Pancreas (tissue), 10 donors: Measurements from ENCODE around the gene CORO1C. TPM values are rescaled to one million over a fixed set of nuclear protein-coding genes. Genes with fewer than 3 reads are reported as not detected.

Experiments
- ATAC-seq, 4 donors: fragments of 200-7000 bp; cut with Tn5 transposase; one replicate each; pipeline versions ENCODE4 v1.8.0 to v1.9.1; 2020; ENCODE audit warnings: mild to moderate bottlenecking in 4 of 4, moderate library complexity in 4 of 4
- DNase-seq, 6 donors: peaks; one replicate each; pipeline ENCODE4 v3.0.0-alpha.2; 2020
- FAIRE-seq: peaks from 2 replicates; lab custom pipeline; 2012; peaks lifted over from hg19 to GRCh38; lab: Jason Lieb, UNC
- H3K27ac ChIP-seq, 4 donors: fragments of 200-600 bp; sonication (generic); 1 replicate in 3 of 4; 2 replicates in 1 of 4; pipeline versions ENCODE4 v1.5.0 to v1.8.0; 2020
- H3K27me3 ChIP-seq, 4 donors: fragments of 200-600 bp; one replicate each; pipeline ENCODE4 v1.8.0; 2021
- H3K36me3 ChIP-seq, 3 donors: fragments of 200-600 bp; sonication (generic) in 1 of 3; one replicate each; pipeline versions ENCODE4 v1.5.0 to v1.8.0; 2020 to 2021
- H3K4me1 ChIP-seq, 3 donors: fragments of 200-600 bp; one replicate each; pipeline ENCODE4 v1.8.0; 2021
- H3K4me3 ChIP-seq, 4 donors: fragments of 200-600 bp; sonication (generic) in 2 of 4; one replicate each; pipeline versions ENCODE4 v1.5.0 to v1.8.0; 2020 to 2021
- H3K9me3 ChIP-seq, 4 donors: fragments of 200-600 bp; one replicate each; pipeline ENCODE4 v1.8.0; 2021
- CTCF ChIP-seq, 4 donors: fragments of 200-600 bp; sonication (generic) in 3 of 4; IDR thresholded peaks; one replicate each; pipeline versions ENCODE4 v1.5.0 to v1.8.0; 2021; ENCODE audit warnings: antibody characterized with exemption in 4 of 4
- WGBS, 2 donors: extraction: QIAGEN DNeasy Blood & Tissue Kit; methylation state at CpG; one replicate each; pipeline ENCODE4 v1.1.7; 2013; 5-methylcytosine and 5-hydroxymethylcytosine counted together
- intact Hi-C, 3 donors: fragments of 100-400 bp; cut with DNase I; formaldehyde crosslinking; loops; one replicate each; pipeline versions ENCODE4 v1.11.1 to v1.14.2; 2022
- microRNA-seq, 2 donors: library from miRNA; unstranded; fragments of <30 nt; microRNA quantifications; one replicate each; pipeline versions ENCODE4 to v1.1.0, GENCODE V29; 2019 to 2020
- polyA plus RNA-seq, 2 donors: library from polyadenylated mRNA; stranded (reverse); fragments of 200-250 nt; gene quantifications; one replicate each; pipeline ENCODE4 v1.2.3, GENCODE V29; 2013
- total RNA-seq, 6 donors: library from RNA; stranded (reverse); fragmentation: NEBNext Ultra II Directional in 4 of 6; extraction: Animal tissue kit (Norgen Biotek cat#: 25700) in 4 of 6; gene quantifications; one replicate each; pipeline versions ENCODE4 v1.2.1 to v1.2.4, GENCODE V29; 2021 to 2023
- donor health status: healthy with polysubstance abuse.
- donor health status: DM: no; HTN: no; CAD: no; lungs with moderate emphysema.
- donor health status: DM: no; HTN: no; CAD: no.
- donor health status: control.
- donor health status: control.
- donor health status: Bipolar disorder and iron deficiency.
- donor health status: DM: yes; HTN: yes; CAD: no.
- donor health status: DM: no; HTN: no; CAD: no.
- donor health status: DM: no; HTN: no; CAD: no.
- donor health status: DM: yes; HTN: yes; CAD: no.

The CORO1C gene
- total and polyA plus RNA-seq, 8 donors: 9.9 to 62.3 (median 15.4) TPM

DNA sequence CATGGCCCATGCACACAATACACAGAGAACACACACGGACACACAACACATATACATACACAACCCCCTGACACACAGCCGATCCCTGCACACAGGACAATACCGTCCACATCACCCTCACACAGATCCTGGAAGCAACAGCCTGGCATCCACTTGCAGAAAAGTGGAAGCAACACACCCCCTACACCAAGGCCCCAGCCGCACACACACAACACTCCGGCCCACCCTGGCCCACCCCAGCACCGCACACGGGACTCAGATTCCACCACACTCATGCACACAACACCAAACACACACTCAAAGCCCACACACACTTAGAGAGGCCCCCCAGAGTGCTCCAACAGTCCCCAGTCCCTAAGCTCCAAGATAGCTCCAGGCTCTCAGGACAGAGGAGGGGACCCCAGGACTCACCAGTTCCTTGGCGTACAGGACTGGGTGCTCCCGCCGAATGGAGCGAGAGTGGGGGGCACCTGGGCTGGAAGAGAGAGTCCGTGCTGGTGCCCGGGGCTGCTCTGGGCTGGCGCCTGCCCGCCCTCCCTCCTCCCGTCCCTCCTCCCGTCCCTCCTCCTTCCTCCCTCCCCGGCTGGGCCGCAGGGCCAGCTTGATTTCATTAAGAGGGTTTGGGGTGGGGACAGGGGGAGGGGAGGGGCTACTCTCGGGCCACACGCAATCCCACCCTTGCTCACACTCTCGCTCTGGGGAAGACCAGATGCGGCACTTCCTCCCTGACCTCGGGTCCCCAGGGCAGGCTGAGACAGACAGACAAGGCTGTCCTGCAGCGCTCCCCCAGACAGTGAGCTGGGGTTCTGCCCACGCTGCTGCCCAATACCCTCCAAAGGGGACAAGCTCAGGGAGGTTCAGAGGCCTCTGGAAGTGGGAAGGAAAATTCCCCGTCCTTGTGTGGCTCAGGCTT is 133.5 kb downstream of the CORO1C start, which contains the start of gene TMEM119:
TSS of gene TMEM119 (minus strand) at position 526 of the 913 bp plus-strand sequence. CDS start 5,701 bp downstream, outside the sequence.
- peak in 3 of 4 donors; percentile 30 to 57 (median 33) for ATAC-seq
- no peak for DNase-seq
- Histone ChIP-seq H3K9me3 (no peaks in the 10 kb centered on the region), H3K36me3 (no peaks in the 10 kb centered on the region), H3K27ac (no peak within 1 kb of the TSS), H3K27me3 (no peaks in the 10 kb centered on the region), H3K4me1 (no peaks in the 10 kb centered on the region), H3K4me3 (no peak within 1 kb of the TSS)
- no peak for TF ChIP-seq CTCF (IDR thresholded peaks at IDR 0.05)
- no peak for FAIRE-seq
- intact Hi-C loops: no loop called here
- 37 to 52% methylated on average over 23 to 27 of the region's 27 CpGs for WGBS, 2 donors

- Histone ChIP-seq H3K4me1 (no peaks in the 10 kb centered on the region), H3K4me3 (no peak overlapping the region), H3K27me3 (no peaks in the 10 kb centered on the region), H3K9me3 (no peaks in the 10 kb centered on the region), H3K36me3 (no peaks in the 10 kb centered on the region), H3K27ac (no peak overlapping the region)
- FAIRE-seq: no peak
- DNase-seq: no peak
- WGBS, 2 donors: 38 to 42% methylated on average over 10 of the region's 10 CpGs
- no peak for ATAC-seq
- no peak for TF ChIP-seq CTCF (IDR thresholded peaks at IDR 0.05)
- intact Hi-C loops: no loop called here
These were observed 134.3 kb downstream of the CORO1C start for GRCh38 chr12:108596854-108597558.

- 70 to 77% methylated on average over 17 of the region's 17 CpGs for WGBS, 2 donors
- ATAC-seq: no peak
These were observed 135.3 kb downstream of the CORO1C start for GRCh38 chr12:108595711-108596647.

More at GRCh38 chr12:108595711-108596647, 135.3 kb downstream of the CORO1C start:
- DNase-seq (no peak), FAIRE-seq (no peak)
- Histone ChIP-seq H3K4me1 (no peaks in the 10 kb centered on the region), H3K27ac (no peak overlapping the region), H3K9me3 (no peaks in the 10 kb centered on the region), H3K36me3 (no peaks in the 10 kb centered on the region), H3K4me3 (no peak overlapping the region), H3K27me3 (no peaks in the 10 kb centered on the region)
- TF ChIP-seq CTCF (IDR thresholded peaks at IDR 0.05): no peak
- intact Hi-C loops: no loop called here

Small RNA genes lying within 50 kb of the gene (microRNA-seq; reads per million reads assigned to microRNA genes)
- gene MIR4496: 0 reads per million in 2 donors

Other genes starting within 250 kb of the CORO1C start
- gene FICD, start 216.2 kb downstream of the CORO1C start, total RNA-seq: 10 to 100 TPM in 5 of 6 donors, 1 to 10 TPM in 1; 8.8 to 16.9 (median 11.1) TPM
- gene FICD, start 216.2 kb downstream of the CORO1C start, polyA plus RNA-seq: 1 to 10 TPM; 7.5 to 7.8 TPM
- gene SART3, start 170.3 kb downstream of the CORO1C start, total RNA-seq: 10 to 100 TPM; 13.9 to 23.4 (median 16.7) TPM
- gene SART3, start 170.3 kb downstream of the CORO1C start, polyA plus RNA-seq: 10 to 100 TPM; 14.9 to 21.7 TPM
- 10 to 100 TPM; 34.1 to 66.7 (median 41.4) TPM for gene ISCU, start 168.9 kb downstream of the CORO1C start, total RNA-seq
- gene ISCU, start 168.9 kb downstream of the CORO1C start, polyA plus RNA-seq: 100 to 1,000 TPM in 1 of 2 donors, 10 to 100 TPM in 1; 51.8 to 126 TPM
- 10 to 100 TPM in 1 of 6 donors, 1 to 10 TPM in 5; 1.0 to 18.8 (median 2.5) TPM for gene TMEM119, start 133.4 kb downstream of the CORO1C start, total RNA-seq
- gene TMEM119, start 133.4 kb downstream of the CORO1C start, polyA plus RNA-seq: 1 to 10 TPM; 2.0 to 2.2 TPM
- gene SELPLG, start 97.6 kb downstream of the CORO1C start, total RNA-seq: 1 to 10 TPM in 4 of 6 donors, under 1 TPM in 2; 0.28 to 9.5 (median 1.8) TPM
- under 1 TPM; 0.61 to 0.91 TPM for gene SELPLG, start 97.6 kb downstream of the CORO1C start, polyA plus RNA-seq
- 10 to 100 TPM in 2 of 6 donors, 1 to 10 TPM in 4; 8.2 to 22.1 (median 9.7) TPM for gene SSH1, start 126.1 kb upstream of the CORO1C start, total RNA-seq
- gene SSH1, start 126.1 kb upstream of the CORO1C start, polyA plus RNA-seq: 1 to 10 TPM; 3.7 to 4.6 TPM
- not detected for gene DAO, start 148.6 kb upstream of the CORO1C start, total RNA-seq
- not detected for gene DAO, start 148.6 kb upstream of the CORO1C start, polyA plus RNA-seq